HCT116 (cell line): ENCODE measurements around the gene STK11. TPM values are rescaled to one million over a fixed set of nuclear protein-coding genes. Genes with fewer than 3 reads are reported as not detected.

ENCODE experiments used
- ATAC-seq: fragments of 200-7000 bp; cut with Tn5 transposase; 2 replicates; pipeline ENCODE4 v1.9.1; 2020; ENCODE audit warnings: mild to moderate bottlenecking, moderate library complexity
- BruUV-seq: library from RNA; stranded (reverse); fragments of 400-500 nt; replicated peaks from 2 replicates; lab custom pipeline; 2021; lab: Mats Ljungman, UMichigan
- CTCF ChIA-PET: fragments of 300-600 bp; sonication (Branson Sonifier 250); formaldehyde crosslinking; loops from one replicate; lab custom pipeline; 2021; ENCODE audit warnings: antibody characterized with exemption; lab: Charles Lee
- POLR2A ChIA-PET: fragments of 300-600, 350-600 bp; sonication (Branson Sonifier 250); formaldehyde crosslinking; loops from one replicate; lab custom pipeline; 2021; ENCODE audit warnings: antibody characterized with exemption; lab: Charles Lee
- RAD21 ChIA-PET, 2 experiments: fragments of 300-600 bp; sonication (Branson Sonifier 250); formaldehyde crosslinking; loops; one replicate each; lab custom pipeline; 2023; ENCODE audit warnings: low total read pairs in 2 of 2; ENCODE audit not compliant: uncharacterized antibody in 2 of 2, unreplicated experiment in 2 of 2, low non-redundant PET in 1 of 2; lab: Charles Lee
- DNase-seq: peaks from one replicate; pipeline ENCODE4 v3.0.0-alpha.2; 2010; ENCODE audit warnings: low read depth, low spot score
- H2AFZ ChIP-seq: fragments of 200-600 bp; shearing (Covaris generic), sonication (generic); 2 replicates; pipeline ENCODE4 v1.6.1; 2017; ENCODE audit warnings: low read depth, mixed run types, mixed read lengths, antibody characterized with exemption, low read length; ENCODE audit not compliant: poor library complexity, severe bottlenecking
- H3K27ac ChIP-seq: 2 replicates; pipeline ENCODE4 v1.5.1; 2012; ENCODE audit warnings: low read depth, low read length
- H3K27me3 ChIP-seq: fragments of 200-600 bp; sonication (generic); 2 replicates; pipeline ENCODE4 v1.6.1; 2016; ENCODE audit warnings: mixed run types, low read length, mixed read lengths; ENCODE audit not compliant: insufficient read depth
- H3K36me3 ChIP-seq, 2 experiments: fragments of 200-500 bp in 1 of 2; fragments of 200-600 bp in 1 of 2; sonication (Bioruptor generic) in 1 of 2; sonication (generic) in 1 of 2; 2 replicates each; pipeline versions ENCODE4 v1.5.1 to v1.6.1; 2014 to 2016; ENCODE audit warnings: low read length in 2 of 2, inconsistent platforms in 1 of 2, mixed read lengths in 1 of 2, mixed run types in 1 of 2; ENCODE audit not compliant: insufficient read depth in 2 of 2, control insufficient read depth in 1 of 2
- H3K4me1 ChIP-seq, 2 experiments: fragments of 200-600 bp in 1 of 2; sonication (generic) in 1 of 2; 2 replicates each; pipeline versions ENCODE4 v1.5.1 to v1.6.1; 2012 to 2017; ENCODE audit warnings: low read length in 2 of 2, inconsistent platforms in 1 of 2, mild to moderate bottlenecking in 1 of 2, mixed read lengths in 1 of 2, mixed run types in 1 of 2, moderate library complexity in 1 of 2; ENCODE audit not compliant: insufficient read depth in 2 of 2, control insufficient read depth in 1 of 2
- H3K4me2 ChIP-seq: fragments of 200-600 bp; sonication (generic); 2 replicates; pipeline ENCODE4 v1.6.1; 2017; ENCODE audit warnings: mixed run types, low read length, mixed read lengths
- H3K4me3 ChIP-seq, 2 experiments: fragments of 200-600 bp in 1 of 2; sonication (generic) in 1 of 2; replicated peaks in 1 of 2; 2 replicates each; pipeline ENCODE4 v1.5.1; 2011 to 2016; ENCODE audit warnings: low read length in 2 of 2, control low read depth in 1 of 2, low read depth in 1 of 2, mild to moderate bottlenecking in 1 of 2, mixed read lengths in 1 of 2, mixed run types in 1 of 2
- H3K79me2 ChIP-seq: fragments of 200-600 bp; sonication (generic); 2 replicates; pipeline ENCODE4 v1.6.1; 2017; ENCODE audit warnings: mild to moderate bottlenecking, mixed run types, low read length, moderate library complexity, mixed read lengths; ENCODE audit not compliant: insufficient read depth
- H3K9ac ChIP-seq: fragments of 200-600 bp; sonication (generic); 2 replicates; pipeline ENCODE4 v1.6.1; 2016; ENCODE audit warnings: low read length, mixed read lengths
- H3K9me2 ChIP-seq: fragments of 200-600 bp; sonication (generic), shearing (Covaris generic); 2 replicates; pipeline ENCODE4 v1.6.1; 2017; ENCODE audit warnings: mixed run types, mild to moderate bottlenecking, moderate library complexity; ENCODE audit not compliant: insufficient read depth
- H3K9me3 ChIP-seq, 2 experiments: fragments of 200-500 bp in 1 of 2; fragments of 200-600 bp in 1 of 2; sonication (Bioruptor generic) in 1 of 2; sonication (generic) in 1 of 2; 2 replicates each; pipeline ENCODE4 v1.6.1; 2014 to 2017; ENCODE audit warnings: low read length in 2 of 2, mixed read lengths in 2 of 2, inconsistent platforms in 1 of 2, low read depth in 1 of 2, mild to moderate bottlenecking in 1 of 2, mixed run types in 1 of 2, moderate library complexity in 1 of 2; ENCODE audit not compliant: control insufficient read depth in 1 of 2, insufficient read depth in 1 of 2
- H4K20me1 ChIP-seq: fragments of 200-600 bp; sonication (generic), shearing (Covaris generic); 2 replicates; pipeline ENCODE4 v1.6.1; 2017; ENCODE audit warnings: mixed run types, mild to moderate bottlenecking, moderate library complexity; ENCODE audit not compliant: insufficient read depth
- CEBPB ChIP-seq: IDR thresholded peaks from 2 replicates; pipeline ENCODE4 v1.6.1; 2012; ENCODE audit warnings: low read depth
- EGR1 ChIP-seq: IDR thresholded peaks from 2 replicates; pipeline ENCODE4 v1.6.1; 2012; ENCODE audit warnings: low read depth
- EZH2 ChIP-seq: fragments of 200-600 bp; sonication (generic); IDR thresholded peaks from 2 replicates; pipeline ENCODE4 v1.6.1; 2017; ENCODE audit warnings: antibody characterized with exemption, mixed run types
- FOSL1 ChIP-seq: IDR thresholded peaks from 2 replicates; pipeline ENCODE4 v1.6.1; 2012; ENCODE audit warnings: low read depth
- JUND ChIP-seq: IDR thresholded peaks from 2 replicates; pipeline ENCODE4 v1.6.1; 2012
- MAX ChIP-seq: IDR thresholded peaks from 2 replicates; pipeline ENCODE4 v1.6.1; 2012
- POLR2A ChIP-seq: IDR thresholded peaks from 2 replicates; pipeline ENCODE4 v1.7.0; 2011; ENCODE audit warnings: borderline replicate concordance; ENCODE audit not compliant: insufficient read depth, insufficient read length; ENCODE audit errors: extremely low read depth
- RAD21 ChIP-seq: IDR thresholded peaks from 2 replicates; pipeline ENCODE4 v1.6.1; 2012; ENCODE audit warnings: low read depth, mild to moderate bottlenecking
- REST ChIP-seq: IDR thresholded peaks from 2 replicates; pipeline ENCODE4 v1.6.1; 2012; ENCODE audit warnings: low read depth
- SRF ChIP-seq: IDR thresholded peaks from 2 replicates; pipeline ENCODE4 v1.6.1; 2012; ENCODE audit warnings: low read depth
- intact Hi-C: fragments of 100-400 bp; cut with micrococcal nuclease; formaldehyde crosslinking; loops from 2 replicates; pipeline ENCODE4 v1.10.0; 2022
- total RNA-seq: library from RNA; stranded (reverse); gene quantifications from one replicate; pipeline ENCODE4 v1.2.1, GENCODE V29; 2021; ENCODE audit not compliant: unreplicated experiment

Gene STK11
- total RNA-seq, 1 experiment from 2014 or later, result 86.9 TPM

GRCh38 chr19:1239420-1239795 is 33.8 kb downstream of the STK11 start:
- TF ChIP-seq FOSL1 (no peak), EZH2 (no peak), CEBPB (no peak), JUND (no peak), MAX (no peak), REST (no peak), EGR1 (no peak), SRF (no peak), POLR2A (no peak), RAD21 (no peak)
- BruUV-seq, result no TSS peak
- peaks cover 49% of the 10 kb centered on the region for H3K79me2 ChIP-seq
- H3K27me3 ChIP-seq, result no peaks in the 10 kb centered on the region
- peak overlapping the region; percentile 98 for H3K4me2 ChIP-seq
- H3K9me2 ChIP-seq, result no peaks in the 10 kb centered on the region
- peaks cover 3 to 17% of the 10 kb centered on the region in 2 experiments; a peak in 2 of 4 replicates for H3K36me3 ChIP-seq
- ATAC-seq (no peak), DNase-seq (no peak)
- no peak overlapping the region for H2AFZ ChIP-seq
- ChIA-PET RAD21 (no interaction called here), CTCF (interaction anchor here (1.1 kb wide), 1 partner anchor 126 kb away, joined by 3 read pairs; no protein-coding TSS in a partner anchor), POLR2A (interaction anchor here (1.4 to 1.8 kb wide), 2 partner anchors 30 to 126 kb away, joined by 3 to 9 read pairs; partner anchors contain the start of gene CIRBP)
- H4K20me1 ChIP-seq, result peaks cover 8% of the 10 kb centered on the region; the same call in 1 of the 2 replicates
- peak overlapping the region; percentile 63 to 89 for H3K4me3 ChIP-seq
- peaks cover 39 to 59% of the 10 kb centered on the region in 2 experiments for H3K4me1 ChIP-seq
- peak overlapping the region; percentile 94 for H3K27ac ChIP-seq
- H3K9me3 ChIP-seq, result no peaks in the 10 kb centered on the region
- intact Hi-C loops, result no loop called here
- peak overlapping the region; percentile 99 for H3K9ac ChIP-seq
